ENCODE results near the gene SNX17.

GRCh38 chr2:27372937-27373336 is 2.5 kb downstream of the SNX17 start:
- TF ChIP-seq CTCF (IDR thresholded peaks at IDR 0.05) (no peak), POLR2AphosphoS5 (IDR thresholded peaks at IDR 0.05; ENCODE audit: low read depth, low read length) (no peak)
